Osteocyte (in vitro differentiated cells): ENCODE measurements around the gene RASL11A. TPM values are rescaled to one million over a fixed set of nuclear protein-coding genes. Genes with fewer than 3 reads are reported as not detected.

Experiments used
- DNase-seq: peaks from one replicate; pipeline ENCODE4 v3.0.0; 2021; ENCODE audit warnings: mixed read lengths; ENCODE audit not compliant: unreplicated experiment; ENCODE audit errors: extremely low spot score
- H3K27ac Mint-ChIP-seq: one replicate; pipeline ENCODE4 v1.8.0; 2021; ENCODE audit warnings: mild to moderate bottlenecking, mixed read lengths; ENCODE audit not compliant: unreplicated experiment
- H3K27me3 Mint-ChIP-seq: one replicate; pipeline ENCODE4 v1.8.0; 2021; ENCODE audit warnings: mixed read lengths; ENCODE audit not compliant: unreplicated experiment
- H3K36me3 Mint-ChIP-seq: one replicate; pipeline ENCODE4 v1.8.0; 2021; ENCODE audit warnings: mixed read lengths; ENCODE audit not compliant: unreplicated experiment
- H3K4me1 Mint-ChIP-seq: one replicate; pipeline ENCODE4 v1.8.0; 2021; ENCODE audit warnings: mixed read lengths; ENCODE audit not compliant: unreplicated experiment
- H3K4me3 Mint-ChIP-seq: one replicate; pipeline ENCODE4 v1.8.0; 2021; ENCODE audit warnings: mild to moderate bottlenecking, moderate library complexity, mixed read lengths; ENCODE audit not compliant: unreplicated experiment
- H3K9me3 Mint-ChIP-seq: one replicate; pipeline ENCODE4 v1.8.0; 2021; ENCODE audit warnings: mixed read lengths; ENCODE audit not compliant: unreplicated experiment
- CTCF ChIP-seq: fragments of 200-600 bp; sonication (generic); IDR thresholded peaks from 2 replicates; pipeline ENCODE4 v1.5.0; 2021; ENCODE audit warnings: antibody characterized with exemption, mild to moderate bottlenecking, moderate library complexity
- total RNA-seq: library from RNA; stranded (reverse); gene quantifications from 2 replicates; pipeline ENCODE4 v1.2.1, GENCODE V29; 2021

RASL11A gene
- total RNA-seq, 1 donor from 2014 or later, result 4.6 TPM

GRCh38 chr13:27258637-27259386 lies 11.8 kb upstream of the RASL11A start:
- no peak overlapping the region for H3K4me3 Mint-ChIP-seq
- H3K4me1 Mint-ChIP-seq, result peaks cover 21% of the 10 kb centered on the region
- H3K36me3 Mint-ChIP-seq, result peaks cover 46% of the 10 kb centered on the region
- no peak overlapping the region for H3K27ac Mint-ChIP-seq
- no peaks in the 10 kb centered on the region for H3K9me3 Mint-ChIP-seq
- TF ChIP-seq CTCF, result no peak
- H3K27me3 Mint-ChIP-seq, result no peaks in the 10 kb centered on the region
- no peak for DNase-seq

GRCh38 chr13:27259831-27260230 lies 10.8 kb upstream of the RASL11A start:
- Mint-ChIP-seq H3K9me3 (no peaks in the 10 kb centered on the region), H3K36me3 (peaks cover 40% of the 10 kb centered on the region), H3K4me3 (no peak overlapping the region), H3K27ac (no peak overlapping the region), H3K4me1 (peaks cover 14% of the 10 kb centered on the region), H3K27me3 (no peaks in the 10 kb centered on the region)
- DNase-seq, result no peak
- no peak for TF ChIP-seq CTCF

- H3K4me3 Mint-ChIP-seq, result no peak overlapping the region
- no peak overlapping the region for H3K27ac Mint-ChIP-seq
- DNase-seq, result no peak
- TF ChIP-seq CTCF, result no peak
- H3K4me1 Mint-ChIP-seq, result peaks cover 12% of the 10 kb centered on the region
- H3K9me3 Mint-ChIP-seq, result no peaks in the 10 kb centered on the region
- H3K36me3 Mint-ChIP-seq, result peaks cover 33% of the 10 kb centered on the region
- H3K27me3 Mint-ChIP-seq, result no peaks in the 10 kb centered on the region
Observed at GRCh38 chr13:27261396-27261795, 9.2 kb upstream of the RASL11A start.

- Mint-ChIP-seq H3K36me3 (peaks cover 17% of the 10 kb centered on the region), H3K27ac (no peak overlapping the region), H3K4me1 (peaks cover 12% of the 10 kb centered on the region), H3K27me3 (no peaks in the 10 kb centered on the region), H3K4me3 (no peak overlapping the region), H3K9me3 (no peaks in the 10 kb centered on the region)
- DNase-seq, result no peak
- TF ChIP-seq CTCF, result no peak
Observed at GRCh38 chr13:27263438-27263837, 7.2 kb upstream of the RASL11A start.

- H3K27me3 Mint-ChIP-seq, result no peaks in the 10 kb centered on the region
- peaks cover 10% of the 10 kb centered on the region for H3K4me1 Mint-ChIP-seq
- peaks cover 10% of the 10 kb centered on the region for H3K36me3 Mint-ChIP-seq
- H3K9me3 Mint-ChIP-seq, result no peaks in the 10 kb centered on the region
- no peak for TF ChIP-seq CTCF
- DNase-seq, result no peak
- H3K27ac Mint-ChIP-seq, result peak overlapping the region; percentile 2
- no peak overlapping the region for H3K4me3 Mint-ChIP-seq
Observed at GRCh38 chr13:27264181-27264580, 6.4 kb upstream of the RASL11A start.
